Activated naive CD8-positive, alpha-beta T cell treated with anti-CD3 and anti-CD28 coated beads, Interleukin-2, amount 10 ng/mL, durations not matched to agents 7 days and 5 days (primary cell): Measurements from ENCODE around the gene DNAI1. TPM values are rescaled to one million over a fixed set of nuclear protein-coding genes. Genes with fewer than 3 reads are reported as not detected.

Experiments used
- total RNA-seq, 2 experiments: library from RNA; stranded (reverse); gene quantifications; one replicate each; pipeline ENCODE4 v1.2.3, GENCODE V29; 2021

Gene DNAI1
- total RNA-seq, 2 experiments from 2014 or later, result not detected

Other genes starting within 250 kb of the DNAI1 start
- 1 to 10 TPM; 6.6 to 7.5 TPM for gene KIF24, start 129.5 kb upstream of the DNAI1 start, total RNA-seq
- 10 to 100 TPM; 22.8 to 26.3 TPM for gene NUDT2, start 129.2 kb upstream of the DNAI1 start, total RNA-seq
- gene MYORG, start 81.9 kb upstream of the DNAI1 start, total RNA-seq, result 1 to 10 TPM; 4.7 to 5.5 TPM
- gene FAM219A, start 235 bp upstream of the DNAI1 start, total RNA-seq, result 10 to 100 TPM; 11.7 to 13.4 TPM
- not detected for gene ENHO, start 64.2 kb downstream of the DNAI1 start, total RNA-seq
- gene CNTFR, start 130.9 kb downstream of the DNAI1 start, total RNA-seq, result not detected
- 10 to 100 TPM; 27.2 to 29.3 TPM for gene RPP25L, start 153.3 kb downstream of the DNAI1 start, total RNA-seq
- gene DCTN3, start 161.7 kb downstream of the DNAI1 start, total RNA-seq, result 100 to 1,000 TPM; 121 to 122 TPM
- gene ARID3C, start 170.3 kb downstream of the DNAI1 start, total RNA-seq, result not detected
- 10 to 100 TPM; 48.8 to 55.4 TPM for gene SIGMAR1, start 179.0 kb downstream of the DNAI1 start, total RNA-seq
- 100 to 1,000 TPM; 119 to 127 TPM for gene GALT, start 187.9 kb downstream of the DNAI1 start, total RNA-seq
- gene IL11RA, start 193.4 kb downstream of the DNAI1 start, total RNA-seq, result 10 to 100 TPM; 77.0 to 79.1 TPM
- gene CCL27, start 203.9 kb downstream of the DNAI1 start, total RNA-seq, result under 1 TPM in 1 of 2 experiments, not detected in 1; 0.43 TPM
- gene CCL19, start 232.5 kb downstream of the DNAI1 start, total RNA-seq, result not detected